ENCODE measurements around the gene PPCS. TPM values are rescaled to one million over a fixed set of nuclear protein-coding genes. Genes with fewer than 3 reads are reported as not detected.
A peak's percentile ranks its signal among the peaks of the same experiment; 100 is the strongest.
"Not testable (repeated sequence)": the region's sequence is repeated elsewhere in the genome, so short reads cannot be mapped to it uniquely, and the experiment has no call there.

Gene PPCS
- total RNA-seq, 2 donors from 2014 or later: 93.0 to 108 TPM

GRCh38 chr1:42463921-42464320, 7.6 kb downstream of the PPCS start:
- H3K4me3 ChIP-seq: peak overlapping the region; percentile 83
- H3K27me3 ChIP-seq: no peaks in the 10 kb centered on the region
- no peak for TF ChIP-seq CTCF (IDR thresholded peaks at IDR 0.05)
- H3K9ac ChIP-seq (ENCODE audit: low read depth in 2 of 2, low read length in 2 of 2): peak overlapping the region in 1 of 2 donors; percentile 65
- no peaks in the 10 kb centered on the region for H3K4me1 ChIP-seq
- no peak overlapping the region for H3K27ac ChIP-seq
- peaks cover 4% of the 10 kb centered on the region for H3K36me3 ChIP-seq
- no peak for DNase-seq
- no peaks in the 10 kb centered on the region for H3K9me3 ChIP-seq
- intact Hi-C loops (cut with DNase I): loop anchor here (10.0 kb wide), 1 partner anchor 119 kb away; no protein-coding TSS in a partner anchor

GRCh38 chr1:42466030-42466429, 9.7 kb downstream of the PPCS start:
- no peak for TF ChIP-seq CTCF (IDR thresholded peaks at IDR 0.05)
- no peak for DNase-seq
- no peaks in the 10 kb centered on the region for H3K4me1 ChIP-seq
- no peaks in the 10 kb centered on the region for H3K9me3 ChIP-seq
- no peaks in the 10 kb centered on the region for H3K27me3 ChIP-seq
- H3K9ac ChIP-seq (ENCODE audit: low read depth in 2 of 2, low read length in 2 of 2): no peak overlapping the region
- intact Hi-C loops (cut with DNase I): loop anchor here (10.0 kb wide), 1 partner anchor 121 kb away; no protein-coding TSS in a partner anchor
- no peak overlapping the region for H3K4me3 ChIP-seq
- no peak overlapping the region for H3K27ac ChIP-seq
- no peaks in the 10 kb centered on the region for H3K36me3 ChIP-seq

DNA sequence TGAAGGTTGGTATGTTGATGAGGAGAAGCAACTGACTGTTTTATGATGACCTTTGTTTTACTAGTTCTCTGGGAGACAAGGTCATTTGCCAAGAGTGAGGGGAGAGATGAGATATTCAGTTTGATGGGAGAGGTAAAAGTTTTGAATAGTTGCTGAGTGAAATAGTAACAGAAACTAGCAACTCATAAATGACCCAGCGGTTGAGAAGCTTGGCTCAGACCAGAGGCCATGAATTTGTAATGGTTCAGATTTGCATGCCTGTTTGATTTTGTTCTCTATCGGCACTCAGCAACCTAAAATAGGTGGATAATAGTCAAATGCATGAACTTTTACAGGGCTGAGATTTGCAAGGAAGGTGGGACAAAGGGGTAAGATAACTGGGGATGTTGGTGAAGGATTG, 13.4 kb downstream of the PPCS start:
- H3K36me3 ChIP-seq: no peaks in the 10 kb centered on the region
- no peaks in the 10 kb centered on the region for H3K4me1 ChIP-seq
- H3K4me3 ChIP-seq: no peak overlapping the region
- intact Hi-C loops (cut with DNase I): loop anchor here (10.0 kb wide), 1 partner anchor 125 kb away; no protein-coding TSS in a partner anchor
- no peaks in the 10 kb centered on the region for H3K27me3 ChIP-seq
- no peak for DNase-seq
- no peak overlapping the region for H3K9ac ChIP-seq (ENCODE audit: low read depth in 2 of 2, low read length in 2 of 2)
- H3K27ac ChIP-seq: no peak overlapping the region
- no peaks in the 10 kb centered on the region for H3K9me3 ChIP-seq
- TF ChIP-seq CTCF (IDR thresholded peaks at IDR 0.05): no peak

DNA sequence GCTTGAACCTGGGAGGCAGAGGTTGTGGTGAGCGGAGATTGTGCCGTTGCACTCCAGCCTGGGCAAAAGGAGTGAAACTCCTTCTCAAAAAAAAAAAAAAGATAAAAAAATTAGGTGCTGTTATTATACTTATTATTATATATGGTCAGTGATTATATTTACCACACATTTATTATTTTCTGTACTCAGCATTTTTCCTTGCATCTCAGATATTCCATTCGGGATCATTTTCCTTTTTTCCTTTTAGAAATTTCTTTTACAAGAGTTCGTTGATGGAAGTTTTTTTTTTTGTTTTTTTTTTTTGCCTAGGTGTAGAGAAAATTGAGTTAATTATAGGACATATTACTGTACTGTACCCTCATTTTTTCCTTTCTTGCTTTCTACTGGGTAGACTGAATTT, 20.3 kb downstream of the PPCS start:
- Histone ChIP-seq H3K9me3 (no peaks in the 10 kb centered on the region), H3K9ac (ENCODE audit: low read depth in 2 of 2, low read length in 2 of 2) (no peak overlapping the region), H3K36me3 (no peaks in the 10 kb centered on the region), H3K4me1 (no peaks in the 10 kb centered on the region), H3K27ac (no peak overlapping the region), H3K4me3 (no peak overlapping the region), H3K27me3 (no peaks in the 10 kb centered on the region)
- no peak for DNase-seq
- TF ChIP-seq CTCF (IDR thresholded peaks at IDR 0.05): no peak
- intact Hi-C loops (cut with DNase I): no loop called here

DNA sequence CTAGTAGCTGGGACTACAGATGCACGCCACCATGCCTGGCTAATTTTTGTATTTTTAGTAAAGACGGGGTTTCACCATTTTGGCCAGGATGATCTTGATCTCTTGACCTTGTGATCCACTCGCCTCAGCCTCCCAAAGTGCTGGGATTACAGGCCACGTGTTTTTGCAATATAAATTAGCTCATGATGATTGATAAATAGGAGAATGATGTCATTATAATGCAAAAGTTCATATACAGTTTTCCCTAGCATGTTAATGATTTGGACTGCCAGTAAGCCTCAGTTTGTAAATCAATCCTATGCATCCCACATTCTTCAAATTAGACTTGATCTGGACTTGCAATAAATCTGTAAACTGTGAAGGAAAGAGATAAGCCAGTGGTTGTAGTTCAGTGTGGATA, 21.0 kb downstream of the PPCS start:
- H3K9me3 ChIP-seq; H3K4me3 ChIP-seq; H3K9ac ChIP-seq (ENCODE audit: low read depth in 2 of 2, low read length in 2 of 2); H3K4me1 ChIP-seq; intact Hi-C loops (cut with DNase I); H3K36me3 ChIP-seq; DNase-seq; H3K27me3 ChIP-seq; H3K27ac ChIP-seq: not testable (repeated sequence)

DNA sequence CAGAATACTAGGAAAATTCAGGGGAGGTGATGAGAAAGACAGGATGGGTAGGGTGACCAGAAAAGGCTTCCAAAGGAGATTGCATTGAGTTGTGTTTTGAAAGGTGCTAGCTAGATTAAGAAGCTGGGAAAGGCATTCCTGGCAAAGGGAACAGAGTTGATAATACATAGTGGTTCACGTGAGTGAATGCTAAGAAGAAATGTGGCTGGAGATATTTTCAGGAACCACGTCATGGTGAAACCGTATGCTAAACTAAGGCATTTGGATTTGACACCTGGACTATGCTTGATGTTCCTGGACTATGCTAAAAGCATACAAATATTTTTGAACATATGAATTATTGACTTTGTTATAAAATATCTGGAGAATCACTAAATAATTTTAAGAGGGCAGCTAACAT, 21.4 kb downstream of the PPCS start:
- TF ChIP-seq CTCF (IDR thresholded peaks at IDR 0.05): no peak
- Histone ChIP-seq H3K36me3 (no peaks in the 10 kb centered on the region), H3K9me3 (no peaks in the 10 kb centered on the region), H3K9ac (ENCODE audit: low read depth in 2 of 2, low read length in 2 of 2) (no peak overlapping the region), H3K4me1 (no peaks in the 10 kb centered on the region), H3K27me3 (no peaks in the 10 kb centered on the region), H3K4me3 (no peak overlapping the region), H3K27ac (no peak overlapping the region)
- DNase-seq: no peak
- intact Hi-C loops (cut with DNase I): no loop called here

Data from colonic mucosa (tissue), 4 donors.